Stimulated activated CD8-positive, alpha-beta memory T cell treated with anti-CD3 and anti-CD28 coated beads, Interleukin-12 subunit alpha, Interleukin-12 subunit beta, amount 100 ng/mL, for 4 hours (primary cell): ENCODE results near the gene EIF1AD.
"Not testable (repeated sequence)": the region's sequence is repeated elsewhere in the genome, so short reads cannot be mapped to it uniquely, and the experiment has no call there.

Source experiments
- DNase-seq: peaks from one replicate; pipeline ENCODE4 v3.0.0-alpha.2; 2020; ENCODE audit warnings: low read depth

The EIF1AD gene

DNA sequence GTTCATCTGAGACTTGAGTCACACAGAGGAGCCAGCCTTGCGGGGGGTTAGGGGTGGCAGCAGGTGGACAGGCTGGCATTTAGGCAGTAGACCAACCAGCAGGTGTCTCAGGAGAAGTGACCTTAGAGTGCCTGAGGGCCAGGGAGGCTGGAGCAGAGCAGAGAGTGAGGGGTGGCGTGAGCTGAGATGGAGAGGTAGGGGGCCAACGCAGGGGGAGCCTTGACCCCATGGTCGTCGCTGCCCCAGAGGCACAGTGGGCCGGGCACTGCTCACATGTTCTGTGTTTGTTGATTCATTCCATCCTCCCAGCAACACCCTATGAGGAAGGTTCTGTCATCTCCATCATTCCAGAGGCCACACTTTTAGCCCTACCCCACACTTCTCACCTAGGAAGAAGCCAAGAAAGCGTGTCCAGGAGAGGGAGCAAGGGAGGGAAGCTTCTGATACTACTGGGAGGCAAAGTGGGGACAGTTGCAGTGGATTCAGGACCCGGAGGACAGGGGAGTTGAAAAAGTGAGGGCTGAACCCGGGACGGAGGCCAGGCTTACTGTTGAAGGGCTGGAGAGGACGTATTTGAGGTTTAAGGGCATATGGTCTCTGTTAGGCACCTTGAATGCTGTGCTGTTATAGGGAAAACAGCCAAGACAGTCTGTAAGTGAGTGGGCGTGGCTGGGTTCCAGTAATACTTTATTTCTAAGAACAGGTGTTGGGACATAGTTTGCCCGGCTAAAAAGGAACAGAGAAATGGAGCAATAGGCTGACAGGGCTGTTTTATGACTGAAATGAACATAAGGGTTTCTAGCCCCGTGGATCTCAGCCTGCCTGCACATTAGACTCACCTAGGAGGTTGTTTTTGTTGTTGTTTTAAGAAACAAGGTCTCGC lies 33.1 kb downstream of the EIF1AD start:
- no peak for DNase-seq

DNA sequence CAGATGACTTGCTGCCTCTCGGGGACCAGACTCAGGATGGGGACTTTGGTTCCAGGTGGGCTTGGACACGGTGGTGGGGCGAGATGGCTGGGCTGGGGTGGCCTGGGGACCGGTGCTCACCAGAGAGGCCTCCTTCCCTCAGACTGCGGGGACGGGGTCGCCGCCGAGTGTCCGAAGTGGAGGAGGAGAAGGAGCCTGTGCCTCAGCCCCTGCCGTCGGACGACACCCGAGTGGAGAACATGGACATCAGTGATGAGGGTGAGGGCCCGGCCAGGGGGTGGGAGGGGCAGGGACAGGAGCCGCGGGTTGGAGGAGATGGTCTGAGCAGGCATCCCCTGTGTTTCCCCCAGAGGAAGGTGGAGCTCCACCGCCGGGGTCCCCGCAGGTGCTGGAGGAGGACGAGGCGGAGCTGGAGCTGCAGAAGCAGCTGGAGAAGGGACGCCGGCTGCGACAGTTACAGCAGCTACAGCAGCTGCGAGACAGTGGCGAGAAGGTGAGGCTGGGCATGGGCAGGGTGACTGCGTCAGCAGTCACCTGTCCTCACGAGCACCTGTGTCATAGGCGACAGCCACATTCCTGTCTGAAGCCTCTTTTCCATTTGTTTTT lies 34.5 kb downstream of the EIF1AD start:
- no peak for DNase-seq

DNA sequence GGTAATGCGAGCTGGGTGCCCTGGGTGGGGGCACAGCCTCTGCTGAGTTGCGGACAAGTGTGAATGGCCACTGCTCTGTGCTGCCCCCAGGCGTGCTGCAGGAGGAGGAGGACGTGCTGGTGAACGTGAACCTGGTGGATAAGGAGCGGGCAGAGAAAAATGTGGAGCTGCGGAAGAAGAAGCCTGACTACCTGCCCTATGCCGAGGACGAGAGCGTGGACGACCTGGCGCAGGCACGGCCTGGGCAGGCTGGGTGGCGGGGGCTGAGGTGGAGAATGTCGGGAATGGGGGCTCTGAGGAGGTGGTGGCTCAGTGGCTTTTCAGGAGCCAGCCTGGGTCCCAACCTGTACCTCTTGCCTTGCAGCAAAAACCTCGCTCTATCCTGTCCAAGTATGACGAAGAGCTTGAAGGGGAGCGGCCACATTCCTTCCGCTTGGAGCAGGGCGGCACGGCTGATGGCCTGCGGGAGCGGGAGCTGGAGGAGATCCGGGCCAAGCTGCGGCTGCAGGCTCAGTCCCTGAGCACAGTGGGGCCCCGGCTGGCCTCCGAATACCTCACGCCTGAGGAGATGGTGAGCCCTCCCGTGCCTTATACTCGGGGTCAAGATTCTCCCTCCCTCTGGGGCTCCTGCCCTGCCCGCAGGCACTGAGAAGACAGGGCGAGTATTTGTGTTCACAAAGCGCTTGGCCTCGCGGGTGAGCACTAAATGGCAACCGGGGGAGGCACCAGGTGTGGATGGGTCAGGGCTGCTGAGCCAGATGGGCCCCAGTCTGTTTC lies 35.8 kb downstream of the EIF1AD start:
- no peak for DNase-seq

DNA sequence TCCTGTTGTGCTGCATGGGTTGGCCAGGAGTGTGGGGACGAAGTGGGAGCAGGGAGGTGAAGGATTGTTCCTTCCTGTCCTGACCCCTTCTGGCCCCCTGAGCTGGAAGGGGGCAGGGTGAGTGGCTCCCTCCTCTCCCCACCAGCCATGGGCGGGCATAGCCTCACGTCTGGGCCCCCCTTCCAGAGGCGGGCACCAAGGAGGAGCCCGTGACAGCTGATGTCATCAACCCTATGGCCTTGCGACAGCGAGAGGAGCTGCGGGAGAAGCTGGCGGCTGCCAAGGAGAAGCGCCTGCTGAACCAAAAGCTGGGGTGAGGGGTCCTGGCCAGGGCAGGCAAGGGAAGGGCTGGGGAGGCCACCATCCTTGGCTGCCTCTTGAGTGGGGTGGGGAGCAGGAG lies 37.1 kb downstream of the EIF1AD start:
- no peak for DNase-seq

DNA sequence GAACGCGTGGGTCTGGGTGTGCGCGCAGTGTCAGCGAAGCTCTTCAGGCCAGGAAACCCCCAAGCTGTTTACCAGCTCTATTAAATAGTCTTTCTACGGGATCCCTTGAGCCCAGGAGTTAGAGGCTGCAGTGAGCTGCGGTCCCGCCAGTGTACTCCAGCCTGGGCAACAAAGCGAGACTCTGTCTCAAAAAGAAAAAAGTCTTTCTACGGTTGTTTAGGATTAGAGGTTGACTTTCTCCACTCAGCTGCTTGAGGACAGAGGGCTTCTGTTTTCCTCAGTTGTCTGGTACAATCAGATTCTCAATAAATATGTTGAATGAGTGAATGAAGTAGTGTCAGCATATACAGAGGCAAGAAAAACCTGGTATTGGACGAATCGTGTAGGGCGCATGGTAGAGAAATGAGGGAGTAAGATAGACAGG lies 39.8 kb downstream of the EIF1AD start:
- DNase-seq, result no peak

DNA sequence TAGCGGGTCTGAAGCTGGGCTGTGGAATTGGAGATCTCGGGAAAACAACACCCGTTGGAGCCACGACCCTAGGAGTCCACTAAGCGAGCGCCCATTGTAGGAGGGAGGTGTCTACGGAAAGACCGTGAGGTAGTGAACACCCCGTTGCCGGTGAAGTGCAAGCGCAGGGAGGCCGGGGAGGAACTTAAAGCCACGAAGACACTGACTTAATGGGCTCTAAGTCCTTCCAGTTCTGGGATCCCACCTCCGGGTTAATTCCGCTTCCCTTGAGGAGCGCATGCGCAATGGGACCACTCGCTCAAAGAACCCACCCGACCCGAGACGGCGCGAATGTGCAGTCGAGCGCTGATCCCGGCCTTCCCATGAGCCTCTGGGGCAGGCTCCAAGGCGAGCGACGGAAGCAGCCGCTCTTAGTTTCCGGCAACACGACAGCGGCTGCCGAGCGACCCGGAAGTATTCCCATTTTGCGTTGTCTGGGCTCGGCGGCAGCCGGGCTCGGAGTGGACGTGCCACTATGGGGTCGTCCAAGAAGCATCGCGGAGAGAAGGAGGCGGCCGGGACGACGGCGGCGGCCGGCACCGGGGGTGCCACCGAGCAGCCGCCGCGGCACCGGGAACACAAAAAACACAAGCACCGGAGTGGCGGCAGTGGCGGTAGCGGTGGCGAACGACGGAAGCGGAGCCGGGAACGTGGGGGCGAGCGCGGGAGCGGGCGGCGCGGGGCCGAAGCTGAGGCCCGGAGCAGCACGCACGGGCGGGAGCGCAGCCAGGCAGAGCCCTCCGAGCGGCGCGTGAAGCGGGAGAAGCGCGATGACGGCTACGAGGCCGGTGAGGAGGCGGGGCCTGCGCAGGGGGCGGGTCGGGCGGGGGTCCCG lies 40.5 kb downstream of the EIF1AD start, which contains the start of gene SART1:
TSS of gene SART1 (plus strand) at position 468 of the 874 bp plus-strand sequence. CDS start at position 515, 47 bp downstream.
- peak; percentile 93 for DNase-seq

DNA sequence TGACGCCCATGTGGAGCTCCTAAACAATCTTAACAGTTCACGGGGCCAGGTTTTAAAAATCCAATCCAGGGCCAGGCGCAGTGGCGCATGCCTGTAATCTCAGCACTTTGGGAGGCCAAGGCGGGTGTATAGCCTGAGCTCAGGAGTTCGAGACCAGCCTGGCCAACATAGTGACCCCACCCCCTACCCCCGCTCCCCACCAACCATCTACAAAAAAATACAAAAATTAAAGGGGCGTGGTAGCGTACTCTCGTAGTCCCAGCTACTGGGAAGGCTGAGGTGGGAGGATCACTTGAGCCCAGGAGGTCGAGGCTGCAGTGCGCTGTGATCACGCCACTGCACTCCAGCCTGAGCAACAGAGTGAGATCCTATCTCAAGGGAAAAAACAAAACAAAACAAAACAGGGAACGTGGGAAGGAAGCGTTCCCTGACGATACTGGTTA lies 41.1 kb downstream of the EIF1AD start:
- no peak for DNase-seq

DNA sequence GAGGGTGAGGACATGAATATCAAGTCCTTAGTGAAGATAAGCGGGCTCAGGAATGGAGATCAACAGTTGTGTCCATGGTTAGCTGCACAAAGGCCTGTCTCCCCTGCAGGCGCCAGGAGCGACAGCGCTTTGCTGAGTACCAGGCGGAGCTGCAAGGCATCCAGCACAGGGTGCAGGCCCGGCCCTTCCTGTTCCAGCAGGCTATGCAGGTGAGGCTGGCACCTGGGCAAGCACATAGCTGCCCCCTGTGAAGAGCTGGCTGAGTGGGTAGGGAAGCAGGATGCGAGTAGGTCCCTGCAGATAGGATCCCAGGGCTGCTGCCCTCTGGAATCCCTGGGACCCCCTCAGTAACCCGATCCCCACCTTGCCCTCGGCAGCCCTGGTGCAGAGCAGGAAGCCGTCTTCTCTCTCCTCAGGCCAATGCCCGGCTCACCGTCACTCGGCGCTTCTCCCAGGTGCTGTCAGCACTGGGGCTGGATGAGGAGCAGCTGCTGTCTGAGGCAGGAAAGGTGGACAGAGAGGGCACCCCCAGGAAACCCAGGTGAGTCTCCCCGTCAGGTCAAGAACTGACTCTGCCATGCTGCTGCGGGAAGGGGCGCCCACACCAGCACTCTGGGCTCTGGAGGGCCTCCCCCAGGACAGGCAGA lies 43.1 kb downstream of the EIF1AD start:
- DNase-seq, result no peak

DNA sequence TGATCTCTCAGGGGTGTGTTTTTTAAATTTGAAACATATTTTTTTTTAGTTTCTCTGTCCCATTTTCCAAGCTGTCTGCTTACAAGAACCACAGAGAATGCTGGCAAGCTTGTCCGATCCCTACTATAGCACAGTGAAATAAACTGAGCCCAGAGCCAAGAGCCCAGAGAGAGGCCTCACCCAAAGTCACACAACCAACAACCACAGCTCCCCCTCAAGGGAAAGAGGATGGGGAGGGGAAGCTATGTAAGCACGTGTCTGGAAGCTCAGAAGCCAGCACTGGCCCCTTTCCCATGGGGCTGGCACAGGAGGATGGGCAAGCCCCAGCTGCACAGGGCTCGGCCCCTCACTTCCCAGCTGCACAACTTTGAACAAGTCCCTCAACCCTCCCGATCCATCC lies 43.7 kb downstream of the EIF1AD start:
- DNase-seq, result no peak

DNA sequence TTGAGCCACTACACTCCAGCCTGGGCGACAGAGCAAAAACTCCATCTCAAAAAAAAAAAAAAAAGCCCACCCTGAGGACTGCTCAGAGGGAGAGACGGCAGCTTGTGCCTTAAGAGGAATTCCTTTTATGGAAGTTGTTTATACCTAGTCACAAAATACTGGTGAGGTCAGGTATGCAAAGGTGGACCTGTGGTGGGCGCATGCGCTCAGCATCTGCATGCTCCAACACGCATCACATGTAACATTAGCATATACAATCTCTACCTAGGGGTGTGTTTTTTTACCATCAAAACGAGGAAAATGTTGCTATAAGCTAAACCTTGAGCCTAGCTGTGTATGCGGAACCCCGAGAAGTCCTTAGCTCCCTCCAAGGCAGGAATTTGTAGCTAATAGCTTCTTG lies 47.2 kb downstream of the EIF1AD start:
- no peak for DNase-seq

DNA sequence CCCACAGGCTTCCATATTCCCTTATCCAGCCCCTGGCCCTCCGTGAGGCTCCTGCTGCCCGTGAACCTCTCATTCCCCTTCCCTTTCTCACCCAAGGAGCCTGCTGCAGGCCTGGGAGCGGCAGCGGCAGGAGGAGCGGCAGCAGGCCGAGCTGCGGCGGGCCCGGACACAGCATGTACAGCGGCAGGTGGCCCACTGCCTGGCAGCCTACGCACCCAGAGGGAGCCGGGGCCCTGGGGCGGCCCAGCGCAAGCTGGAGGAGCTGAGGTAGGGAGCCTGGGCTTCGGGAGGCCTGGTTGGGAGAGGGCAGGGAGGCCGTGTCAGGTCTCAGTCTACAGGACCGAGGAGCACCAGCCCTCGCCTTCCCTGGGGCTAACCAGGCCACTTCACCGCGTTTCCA lies 48.5 kb downstream of the EIF1AD start:
- DNase-seq, result no peak

DNA sequence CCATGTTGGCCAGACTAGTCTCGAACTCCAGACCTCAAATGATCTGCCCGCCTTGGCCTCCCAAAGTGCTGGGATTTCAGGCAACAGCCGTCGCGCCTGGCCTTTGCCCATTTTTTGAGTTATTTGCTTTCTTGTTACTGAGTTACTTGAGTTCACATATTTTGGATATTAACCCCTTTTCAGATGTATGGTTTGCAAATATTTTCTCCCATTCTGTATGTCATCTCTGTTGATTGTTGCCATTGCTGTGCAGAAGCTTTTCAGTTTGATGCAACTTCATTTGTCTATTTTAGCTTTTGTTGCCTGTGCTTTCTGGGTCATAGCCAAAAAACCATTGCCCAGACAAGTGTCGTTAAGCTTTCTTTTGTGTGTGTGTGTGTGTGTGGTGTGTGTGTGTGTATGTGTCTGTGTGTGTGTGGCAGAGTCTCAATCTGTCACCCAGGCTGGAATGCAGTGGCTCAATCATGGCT lies 49.9 kb downstream of the EIF1AD start:
- no peak for DNase-seq

DNA sequence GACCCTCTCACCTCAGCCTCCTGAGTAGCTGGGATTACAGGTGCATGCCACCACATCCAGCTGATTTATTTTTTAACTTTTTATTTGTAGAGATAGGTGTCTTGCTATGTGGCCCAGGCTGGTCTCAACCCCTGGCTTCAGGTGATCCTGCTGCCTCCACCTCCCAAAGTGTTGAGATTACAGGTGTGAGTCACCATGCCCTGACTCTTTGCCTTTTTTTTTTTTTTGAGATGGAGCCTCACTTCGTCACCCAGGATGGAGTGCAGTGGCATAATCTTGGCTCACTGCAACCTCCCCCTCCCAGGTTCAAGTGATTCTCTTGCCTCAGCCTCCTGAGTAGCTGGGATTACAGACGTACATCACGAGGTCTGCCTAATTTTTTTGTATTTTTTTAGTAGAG lies 50.3 kb downstream of the EIF1AD start:
- DNase-seq, result not testable (repeated sequence)

DNA sequence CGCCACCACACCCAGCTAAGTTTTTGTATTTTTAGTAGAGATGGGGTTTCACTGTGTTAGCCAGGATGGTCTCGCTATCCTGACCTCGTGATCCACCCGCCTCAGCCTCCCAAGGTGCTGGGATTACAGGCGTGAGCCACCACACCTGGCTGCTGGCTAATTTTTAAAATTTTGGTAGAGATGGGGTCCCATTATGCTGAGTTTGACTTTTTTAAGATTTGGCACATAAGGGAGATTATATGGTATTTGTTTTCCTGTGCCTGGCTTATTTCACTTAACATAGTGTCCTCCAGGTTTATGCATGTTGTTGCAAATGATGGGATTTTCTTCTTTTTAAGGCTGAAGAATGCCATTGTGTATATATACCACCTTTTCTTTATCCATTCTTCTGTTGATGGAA lies 51.2 kb downstream of the EIF1AD start:
- DNase-seq, result not testable (repeated sequence)

DNA sequence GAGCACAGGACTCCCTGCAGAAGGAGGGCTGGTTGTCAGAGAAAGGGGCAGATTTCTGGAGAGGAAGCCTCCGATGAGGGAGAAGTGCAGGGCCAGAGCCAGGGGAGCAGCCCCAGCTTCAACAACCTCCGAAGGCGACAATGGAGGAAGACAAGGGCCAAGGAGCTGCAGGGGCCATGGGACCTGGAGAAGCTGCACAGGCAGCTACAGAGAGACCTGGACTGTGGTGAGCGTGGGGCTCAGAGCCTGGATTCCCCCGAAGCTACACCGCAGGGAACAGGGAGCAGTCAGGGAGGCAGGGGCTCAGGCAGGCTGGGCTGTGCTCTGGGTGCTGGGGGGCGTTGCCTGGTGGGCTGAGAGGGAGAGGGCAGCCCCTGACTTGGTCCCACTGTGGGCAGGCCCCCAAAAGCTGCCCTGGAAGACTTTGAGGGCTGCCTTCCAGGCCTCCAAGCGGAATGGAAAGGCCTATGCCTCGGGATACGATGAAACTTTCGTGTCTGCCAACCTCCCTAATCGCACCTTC lies 54.3 kb downstream of the EIF1AD start:
- no peak for DNase-seq

DNA sequence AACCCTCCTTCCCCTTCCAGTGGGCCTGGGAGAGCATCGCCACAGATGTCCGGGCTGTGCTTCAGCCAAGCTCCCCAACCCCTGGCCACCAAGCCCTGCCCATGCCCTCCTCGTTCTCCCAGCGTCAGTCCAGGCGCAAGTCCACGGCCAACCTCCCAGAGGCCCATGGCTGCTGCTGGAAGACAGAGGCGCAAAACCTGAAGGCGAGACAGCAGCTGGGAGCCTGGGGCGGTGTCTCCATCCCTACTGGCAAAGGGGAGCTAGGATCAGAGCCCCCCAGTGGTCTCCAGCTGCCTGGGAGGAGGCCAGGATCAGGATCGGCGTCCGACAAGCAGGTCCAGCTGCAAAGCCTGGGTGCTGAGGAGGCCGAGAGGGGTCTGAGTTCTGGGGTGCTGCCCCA lies 54.8 kb downstream of the EIF1AD start:
- no peak for DNase-seq

DNA sequence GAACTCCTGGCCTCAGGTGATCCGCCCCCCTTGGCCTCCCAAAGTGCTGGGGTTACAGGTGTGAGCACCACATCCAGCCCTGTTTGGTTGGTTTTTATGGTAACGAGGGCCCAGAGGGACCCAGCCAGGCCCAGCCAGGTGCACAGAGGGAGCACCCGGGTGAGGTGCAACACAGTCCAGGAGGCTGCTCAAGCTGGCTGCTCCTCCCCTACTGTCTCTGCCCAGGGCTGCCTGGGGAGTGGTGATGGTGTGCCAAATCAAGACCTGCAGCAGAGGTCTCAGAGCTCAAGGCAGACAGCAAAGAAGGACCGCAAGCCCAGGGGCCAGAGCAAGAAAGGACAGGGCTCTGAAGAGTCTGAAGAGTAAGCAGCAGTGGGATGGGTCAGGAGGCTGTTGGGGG lies 55.3 kb downstream of the EIF1AD start:
- DNase-seq, result no peak
